Stimulated activated CD4-positive, alpha-beta T cell treated with anti-CD3 and anti-CD28 coated beads, Interleukin-4, amount 100 ng/mL, for 48 hours (primary cell): Measurements from ENCODE around the gene HTRA2.
"Not testable (repeated sequence)": the region's sequence is repeated elsewhere in the genome, so short reads cannot be mapped to it uniquely, and the experiment has no call there.

Experiments
- DNase-seq, 2 donors: peaks; one replicate each; pipeline ENCODE4 v3.0.0-alpha.2; 2020; ENCODE audit warnings: low read depth in 2 of 2

HTRA2 gene

DNA sequence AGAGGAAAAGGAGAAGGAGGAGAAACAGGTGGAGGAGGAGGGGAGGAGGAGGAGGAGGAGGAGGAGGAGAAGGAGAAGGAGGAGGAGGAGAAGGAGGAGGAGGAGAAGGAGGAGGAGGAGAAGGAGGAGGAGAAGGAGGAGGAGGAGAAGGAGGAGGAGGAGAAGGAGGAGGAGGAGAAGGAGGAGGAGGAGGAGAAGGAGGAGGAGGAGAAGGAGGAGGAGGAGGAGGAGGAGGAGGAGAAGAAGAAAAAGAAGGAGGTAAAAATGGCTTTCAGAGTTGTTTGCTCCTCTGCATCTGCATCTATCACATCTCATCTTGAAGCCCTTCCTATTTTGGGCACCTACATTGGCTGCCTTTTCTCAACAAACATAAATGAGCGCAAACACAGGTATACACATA lies 31.3 kb downstream of the HTRA2 start:
- DNase-seq, result not testable (repeated sequence)

DNA sequence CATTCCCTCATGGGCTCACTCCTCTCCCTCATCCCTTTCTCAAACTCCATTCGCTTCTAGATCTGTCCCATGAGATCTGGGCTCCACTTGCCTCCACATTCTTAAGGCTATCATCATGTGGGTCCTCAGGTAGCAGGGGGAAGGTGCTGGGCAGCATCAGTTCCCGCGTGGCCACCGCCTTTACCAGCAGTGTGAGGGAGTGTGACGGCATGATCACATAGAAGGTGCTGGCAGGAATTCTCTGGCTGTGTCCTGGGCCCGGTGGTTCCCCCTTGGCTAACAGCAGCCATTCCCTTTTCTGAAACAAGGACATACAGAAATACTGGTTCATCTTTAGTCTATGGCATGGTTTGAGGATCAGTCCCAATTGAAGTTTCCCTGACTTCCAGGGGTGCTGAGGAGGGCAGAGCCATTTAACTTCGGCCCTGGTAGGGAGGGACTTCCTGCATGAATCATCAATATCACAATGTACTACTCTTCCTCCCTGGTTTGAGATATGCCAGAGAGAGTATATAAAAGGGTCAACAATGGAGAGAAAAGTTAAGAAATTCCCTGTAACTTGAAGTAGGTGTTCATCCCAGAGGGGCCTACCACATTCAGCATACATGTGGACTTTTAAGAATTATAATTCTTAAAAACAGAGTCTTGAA lies 32.5 kb downstream of the HTRA2 start:
- DNase-seq, result no peak

DNA sequence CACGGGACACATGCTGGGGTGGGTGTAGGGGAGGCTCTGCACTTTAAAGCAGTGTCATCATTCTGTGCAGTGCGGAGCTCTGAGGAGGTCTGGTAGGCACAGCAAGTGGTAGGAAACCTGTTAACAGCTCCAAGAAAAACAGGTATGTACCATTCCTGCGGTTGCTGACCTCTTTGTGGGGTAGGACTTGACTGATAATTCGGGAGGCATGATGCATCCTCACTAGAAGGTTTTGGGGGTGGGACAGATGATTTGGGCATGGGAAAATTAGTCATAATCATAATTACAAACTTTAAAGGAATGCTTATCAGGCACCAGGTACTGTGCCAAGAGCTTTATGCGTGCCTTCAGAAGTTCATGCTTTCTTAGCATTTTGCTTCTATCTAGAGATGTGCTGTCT lies 34.5 kb downstream of the HTRA2 start:
- no peak for DNase-seq

DNA sequence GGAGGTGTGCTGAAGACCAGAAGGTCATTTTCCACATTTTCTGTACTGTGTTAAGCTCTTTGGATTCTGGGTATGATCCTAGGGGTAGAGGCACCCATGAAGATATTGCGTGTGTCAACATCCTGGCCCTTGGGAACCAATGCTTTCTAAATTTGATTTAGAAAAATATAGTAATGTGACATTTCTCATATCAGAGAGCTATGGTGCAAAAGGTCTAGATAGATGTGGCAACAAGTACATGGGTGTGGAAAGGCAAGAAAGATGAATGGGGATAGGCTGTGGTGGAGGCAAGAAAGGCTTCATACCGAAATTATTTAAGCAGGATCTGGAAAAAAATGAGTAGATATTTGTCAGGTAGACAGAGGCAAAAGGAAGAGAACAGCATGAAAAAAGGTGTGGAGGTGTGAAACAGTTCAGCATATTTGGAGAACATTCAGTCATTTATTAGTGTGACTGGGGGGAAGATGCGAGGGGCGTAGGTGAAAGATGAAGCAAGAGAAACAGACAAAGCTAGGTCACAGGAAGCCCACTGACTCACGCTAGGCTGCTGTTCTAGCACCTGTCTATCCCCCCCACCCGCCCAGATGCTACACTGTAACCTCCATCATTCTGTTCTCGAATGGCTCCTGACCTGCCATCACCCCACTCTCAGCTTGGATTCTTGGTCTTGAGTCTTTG lies 36.5 kb downstream of the HTRA2 start:
- DNase-seq, result no peak

DNA sequence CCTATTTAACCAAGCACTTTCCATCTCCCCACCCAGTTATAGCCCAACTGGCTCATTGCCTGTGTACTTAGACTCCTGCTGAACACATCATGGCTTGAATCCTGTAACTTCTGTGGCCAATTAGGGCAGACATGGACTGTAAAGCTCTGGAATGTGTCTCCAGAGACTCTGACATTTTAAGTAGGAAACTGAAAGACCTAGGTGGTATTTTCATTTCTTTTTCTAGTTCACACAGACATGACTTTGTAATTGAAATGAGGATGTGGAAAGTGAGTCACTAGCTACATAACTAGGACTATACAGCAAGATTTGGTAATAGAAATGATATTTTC lies 37.0 kb downstream of the HTRA2 start:
- DNase-seq, result no peak

DNA sequence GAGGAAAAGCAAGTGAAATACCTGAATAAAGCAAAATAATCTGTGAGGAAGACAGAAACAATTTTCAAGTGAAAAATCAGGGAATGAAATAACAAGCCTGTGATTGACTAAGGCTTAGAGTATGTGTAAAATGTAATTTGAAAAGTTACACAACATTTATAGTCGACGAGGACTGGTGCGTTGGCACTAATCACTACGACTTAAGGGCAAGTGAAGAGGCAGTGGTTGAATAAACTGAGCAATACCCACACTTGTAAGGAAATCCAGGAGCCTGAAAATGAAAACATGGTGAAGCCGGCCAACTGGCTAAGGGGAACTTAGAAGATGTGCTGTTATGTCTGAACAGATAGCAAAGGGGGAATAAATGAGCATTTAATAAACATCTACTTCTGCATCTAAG lies 38.1 kb downstream of the HTRA2 start:
- DNase-seq, result no peak

DNA sequence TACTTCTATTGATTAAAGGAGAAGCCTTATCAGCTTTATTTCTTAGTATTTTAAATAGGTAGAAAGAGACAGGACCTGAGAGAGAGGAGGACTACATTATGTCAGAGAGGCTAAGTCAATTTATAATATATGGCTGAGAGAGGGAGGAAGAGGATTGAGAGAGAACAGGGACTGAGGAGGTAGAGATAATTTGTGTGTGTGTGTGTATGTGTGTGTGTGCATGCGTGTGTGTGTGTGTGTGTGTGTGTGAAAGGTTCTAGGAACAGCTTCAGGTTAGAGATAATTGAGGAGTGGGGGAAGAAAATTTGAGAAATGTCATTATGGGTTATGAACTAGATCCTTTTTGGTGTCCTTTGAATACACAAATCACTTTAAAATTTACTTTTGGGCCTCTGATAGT lies 40.0 kb downstream of the HTRA2 start:
- no peak for DNase-seq

DNA sequence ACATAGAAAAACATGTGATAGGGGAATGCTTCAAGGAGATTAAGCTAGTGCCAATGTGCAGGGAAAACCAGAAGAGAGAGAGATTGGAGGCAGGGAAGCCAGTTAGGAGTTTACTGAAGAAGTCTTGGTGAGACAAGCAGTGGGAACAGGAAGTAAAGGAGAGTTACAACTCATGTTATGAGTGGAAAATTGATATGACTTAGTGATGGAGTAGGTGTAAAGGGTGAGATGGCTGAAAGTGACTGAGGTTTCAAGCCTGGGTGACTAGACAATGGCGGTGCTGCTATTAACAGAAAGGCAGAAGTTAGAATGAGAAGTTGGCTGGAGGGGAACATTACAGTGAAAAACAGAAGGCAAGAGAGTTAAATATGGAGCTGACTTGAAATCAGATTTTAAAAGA lies 41.3 kb downstream of the HTRA2 start:
- no peak for DNase-seq

DNA sequence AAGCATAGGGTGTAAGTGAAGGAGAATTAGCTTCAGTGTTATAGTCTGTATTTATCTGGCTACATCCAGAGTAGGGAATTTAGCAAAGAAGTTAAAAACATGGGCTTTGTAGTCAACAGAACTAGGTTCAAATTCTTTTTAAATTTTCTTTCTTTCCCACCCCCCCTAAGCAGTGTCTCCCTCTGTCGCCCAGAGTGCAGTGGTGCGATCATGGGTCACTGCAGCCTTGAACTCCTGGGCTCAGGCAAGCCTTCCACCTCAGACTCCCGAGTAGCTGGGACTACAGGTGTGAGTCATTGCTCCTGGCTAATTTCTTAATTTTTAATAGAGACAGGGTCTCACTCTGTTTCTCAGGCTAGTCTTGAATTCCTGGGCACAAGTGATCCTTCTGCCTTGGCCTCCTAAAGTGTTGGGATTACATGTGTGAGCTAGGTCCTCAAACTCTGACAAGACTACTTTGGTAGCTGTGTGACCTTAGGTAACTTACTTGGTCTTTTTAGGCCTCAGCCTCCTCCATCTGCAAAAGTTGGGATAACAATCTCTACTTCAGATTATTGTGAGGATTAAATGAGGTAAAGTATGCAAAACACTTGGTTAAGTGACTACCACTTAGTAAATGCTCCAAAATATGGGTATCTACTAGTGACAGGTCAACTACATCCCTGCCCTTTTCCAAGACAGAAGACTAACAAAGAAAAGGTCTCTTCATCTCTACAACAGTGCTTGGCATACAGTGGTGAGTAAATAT lies 42.6 kb downstream of the HTRA2 start:
- DNase-seq, result no peak

DNA sequence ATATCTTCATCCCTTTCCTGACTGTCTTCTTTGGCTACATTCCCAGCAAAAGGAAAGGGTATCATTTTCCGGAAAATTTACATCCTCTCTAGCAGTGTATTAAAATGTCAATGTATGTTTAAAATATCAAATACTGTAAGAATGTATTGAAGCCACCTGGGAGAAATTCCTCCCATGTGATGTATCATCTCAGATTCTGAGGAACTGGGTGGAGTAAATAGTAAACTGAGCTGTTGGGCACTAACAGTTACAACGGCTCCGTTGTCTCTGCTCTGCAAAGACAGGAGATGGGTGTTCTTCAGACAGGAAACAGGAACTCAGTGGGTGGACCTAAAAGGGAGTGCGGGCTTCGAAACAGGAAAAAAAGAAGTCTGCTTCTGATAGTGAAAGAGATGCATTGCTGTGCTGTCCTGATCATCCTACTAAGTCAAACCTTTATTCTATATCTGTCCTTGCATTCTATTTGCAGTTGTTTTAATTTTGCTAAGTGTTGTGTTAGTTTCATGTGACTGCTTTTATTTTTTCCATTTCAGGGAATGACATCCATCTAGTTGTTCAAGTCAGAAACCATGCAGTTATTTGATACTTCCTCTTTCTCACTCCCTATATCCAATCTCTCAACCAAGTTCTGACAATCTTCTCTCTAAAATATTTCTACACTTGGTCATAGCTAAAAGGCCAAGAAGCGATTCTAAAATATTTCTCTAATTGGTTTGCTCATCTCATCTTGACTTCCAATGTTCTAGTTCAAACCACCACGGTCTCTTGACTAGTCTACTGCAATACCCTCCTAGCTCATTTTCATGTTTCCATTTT lies 44.2 kb downstream of the HTRA2 start:
- DNase-seq, result no peak

DNA sequence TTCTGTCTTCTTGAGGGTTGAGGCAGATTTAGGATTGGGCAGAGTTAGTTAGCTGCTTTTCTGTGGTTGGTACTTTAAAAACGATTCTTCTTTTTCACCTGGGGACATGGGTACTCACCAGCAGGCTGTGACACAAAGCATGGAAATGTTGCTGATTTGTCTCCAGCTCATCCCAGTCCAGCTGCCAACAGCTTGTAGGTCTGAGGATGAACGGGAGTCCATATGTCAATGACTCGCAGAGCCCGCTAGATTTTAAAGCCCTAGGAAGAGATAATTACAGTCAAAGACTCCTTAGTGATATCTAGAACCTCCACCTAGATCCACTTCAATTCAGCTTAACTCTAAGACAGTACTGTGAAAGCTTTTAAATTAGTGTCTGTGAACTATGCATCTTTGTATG lies 45.6 kb downstream of the HTRA2 start:
- DNase-seq, result no peak

DNA sequence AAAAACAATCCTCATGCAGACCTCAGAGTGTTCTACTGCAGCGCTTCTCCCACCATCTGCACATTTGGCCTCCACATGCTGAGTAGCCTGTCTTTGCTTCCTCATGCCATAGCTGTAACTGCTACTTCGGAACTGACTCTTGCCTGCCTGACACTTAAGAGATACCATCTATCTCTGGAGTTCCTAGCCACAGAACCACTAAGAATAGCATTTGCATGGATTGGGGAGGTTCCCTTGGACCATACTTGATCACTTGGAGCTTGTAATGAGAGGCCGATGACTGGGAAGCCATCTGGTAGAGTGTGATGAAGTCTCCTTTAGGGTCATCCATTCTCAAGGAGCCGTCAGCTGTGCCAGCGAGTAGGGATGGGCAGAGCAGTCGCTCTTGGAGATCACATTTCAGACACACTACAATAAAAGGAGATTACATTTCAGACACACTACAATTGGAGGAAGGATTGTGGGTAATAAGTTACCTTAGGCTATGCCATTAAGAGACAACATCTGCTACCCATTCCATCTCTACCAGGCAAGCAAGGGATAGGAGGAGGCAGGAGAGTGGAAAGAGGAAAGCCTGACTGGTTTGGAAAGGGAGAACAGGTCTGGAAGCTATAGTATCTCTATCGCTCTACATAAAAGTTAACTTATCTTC lies 46.6 kb downstream of the HTRA2 start:
- DNase-seq, result no peak

DNA sequence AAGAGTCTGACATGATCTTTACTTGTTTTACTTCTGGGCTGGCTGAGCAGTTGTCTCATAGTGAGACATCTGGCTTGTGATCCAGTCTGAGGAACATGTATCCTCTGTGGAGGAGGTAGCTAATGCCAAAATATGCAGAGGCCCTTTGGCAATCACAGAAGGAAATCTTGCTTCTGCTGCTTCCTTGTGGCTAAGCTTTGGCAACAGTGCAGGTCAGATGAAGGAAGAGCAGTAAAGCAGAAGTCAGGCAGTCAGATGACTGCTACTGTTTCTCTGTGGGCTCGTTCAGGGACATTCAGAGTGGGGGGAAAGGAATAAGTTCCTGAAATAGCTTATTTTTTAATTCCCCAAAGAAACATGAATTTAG lies 47.1 kb downstream of the HTRA2 start:
- DNase-seq, result no peak

DNA sequence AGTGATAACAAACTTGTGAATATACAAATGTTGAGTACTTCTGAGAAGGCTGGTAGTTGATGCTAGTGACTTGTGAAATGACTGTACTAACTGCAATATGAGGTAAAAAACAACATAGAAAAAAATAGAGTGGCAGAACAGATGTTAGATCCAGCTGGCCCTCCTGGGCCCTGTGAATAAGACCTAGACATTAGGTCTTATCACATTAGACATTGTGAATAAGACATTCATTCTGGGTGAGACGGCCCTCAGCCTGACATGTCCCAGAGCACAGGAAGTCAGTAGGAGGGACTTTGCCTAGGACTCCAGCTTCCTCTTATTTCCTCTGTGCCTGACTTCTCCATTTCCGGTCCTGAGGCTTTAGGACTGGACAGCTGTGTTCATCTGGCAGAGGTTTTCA lies 47.7 kb downstream of the HTRA2 start:
- DNase-seq, result no peak

DNA sequence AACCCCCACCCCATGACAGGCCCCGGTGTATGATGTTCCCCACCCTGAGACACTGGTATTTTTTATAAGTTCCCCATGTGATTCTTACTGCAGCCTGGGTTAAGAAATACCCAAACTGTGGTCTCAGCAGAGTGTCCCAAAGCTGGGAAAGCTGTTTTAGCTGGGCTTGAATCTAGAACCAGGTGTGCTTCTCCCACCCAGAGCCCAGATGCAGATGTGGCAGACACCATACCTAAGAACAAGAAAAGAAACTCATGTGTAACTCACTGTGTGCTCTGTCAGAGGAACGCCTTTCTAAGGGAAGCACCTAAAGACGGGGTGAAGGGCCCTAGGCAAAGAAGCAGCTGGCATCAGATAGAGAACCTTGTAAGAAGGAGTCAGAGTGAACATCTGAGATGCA lies 48.7 kb downstream of the HTRA2 start:
- no peak for DNase-seq

DNA sequence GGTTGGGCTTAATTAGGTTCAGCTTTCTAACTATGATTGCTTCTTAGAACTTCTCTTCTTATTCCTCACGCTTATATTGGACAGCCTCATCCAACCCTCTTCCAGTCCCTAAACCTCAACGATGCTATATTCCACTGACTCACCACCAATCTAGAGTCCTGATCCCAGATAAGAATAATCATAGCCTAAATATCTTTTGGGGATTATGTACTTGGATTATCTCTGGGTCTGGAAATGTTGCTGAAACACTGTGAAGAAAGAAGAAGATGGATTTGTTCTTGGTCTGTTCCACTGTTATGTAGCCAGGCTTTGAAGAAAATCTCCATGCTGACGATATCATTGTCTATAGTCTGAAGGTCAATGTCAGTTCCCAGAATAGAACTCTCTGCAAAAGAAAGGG lies 51.7 kb downstream of the HTRA2 start:
- DNase-seq, result no peak

DNA sequence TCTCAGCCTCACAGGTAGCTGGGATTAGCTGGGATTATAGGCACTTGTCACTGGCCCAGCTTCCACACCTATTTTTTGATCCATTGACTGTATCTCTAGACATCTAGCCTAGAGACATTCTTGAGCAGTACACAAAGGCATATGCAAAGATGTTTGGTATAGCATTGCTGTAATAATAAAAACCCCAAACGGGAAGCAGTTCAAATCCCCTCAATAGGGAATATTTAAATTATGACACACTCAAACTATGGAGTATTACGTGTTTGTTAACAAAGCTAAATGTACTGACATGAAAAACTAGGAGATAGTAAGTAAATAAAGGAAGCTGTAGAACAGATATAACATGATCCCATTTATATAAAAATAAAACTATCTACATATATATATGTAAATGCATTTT lies 52.5 kb downstream of the HTRA2 start:
- no peak for DNase-seq
